ENCODE results near the gene C16orf82.
"Not testable (repeated sequence)": the region's sequence is repeated elsewhere in the genome, so short reads cannot be mapped to it uniquely, and the experiment has no call there.

The C16orf82 gene

DNA sequence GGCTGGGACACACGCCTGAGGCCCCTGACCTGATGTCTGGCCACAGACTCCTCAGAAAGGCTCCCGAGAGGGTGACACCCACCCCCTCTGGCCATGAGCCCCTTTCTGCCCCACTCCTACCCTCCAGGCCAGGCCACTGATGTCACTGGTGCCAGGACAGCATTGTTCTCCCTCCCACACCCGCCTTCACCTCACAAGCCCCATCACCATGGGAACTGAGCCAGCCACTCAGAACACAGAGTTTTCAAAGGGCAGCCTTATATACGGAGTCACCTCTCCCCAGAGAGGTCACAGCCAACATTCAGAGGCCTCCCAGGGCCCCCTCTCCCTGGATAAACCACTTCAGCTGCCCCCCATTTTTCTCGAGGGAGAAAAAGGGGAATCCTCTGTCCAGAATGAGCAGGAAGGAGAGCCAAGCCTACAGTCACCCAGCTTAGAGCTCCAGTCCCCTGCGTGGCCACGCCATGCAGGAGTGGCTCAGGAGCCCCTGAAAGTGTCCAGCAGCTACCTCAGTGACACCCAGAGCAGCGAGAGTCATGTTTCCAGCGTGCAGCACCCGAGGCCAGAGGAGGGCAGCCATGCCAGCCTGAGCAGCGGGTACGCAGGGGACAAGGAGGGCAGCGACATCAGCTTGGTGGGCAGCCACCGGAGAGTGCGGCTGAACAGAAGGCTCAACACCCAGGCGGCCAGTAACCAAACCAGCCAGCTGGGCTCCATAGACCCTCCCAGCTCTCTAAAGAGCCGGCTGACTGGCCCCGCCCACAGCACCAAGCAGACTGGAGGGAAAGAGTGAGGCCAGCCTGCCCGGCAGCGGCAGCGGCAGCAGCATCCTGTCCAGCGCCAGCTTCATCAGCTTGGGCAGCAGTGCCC, at the start of gene C16orf82:
Gene C16orf82 (plus strand): TSS at position 260 of the 870 bp plus-strand sequence.
- no peak for DNase-seq (ENCODE audit: low spot score)

DNA sequence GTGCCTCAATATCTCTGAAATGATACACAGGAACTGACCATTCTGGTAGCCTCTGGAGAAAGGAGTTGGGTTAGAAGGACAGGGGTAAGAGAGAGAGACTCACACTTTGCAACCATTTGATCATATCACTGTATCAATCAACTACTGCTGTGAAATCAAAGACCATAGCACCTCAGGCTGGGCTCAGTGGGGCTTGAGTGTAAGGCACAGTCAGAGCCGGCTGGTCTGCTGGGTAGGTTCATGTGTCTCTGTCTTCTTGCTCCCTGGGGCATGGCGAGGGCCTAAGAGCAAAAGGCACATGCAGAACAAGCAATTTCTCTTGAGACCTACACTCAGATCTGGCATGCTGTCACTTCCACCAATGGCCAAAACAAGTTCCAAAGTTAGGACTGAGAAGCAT, 46.7 kb upstream of the C16orf82 start:
- DNase-seq (ENCODE audit: low spot score), result no peak

DNA sequence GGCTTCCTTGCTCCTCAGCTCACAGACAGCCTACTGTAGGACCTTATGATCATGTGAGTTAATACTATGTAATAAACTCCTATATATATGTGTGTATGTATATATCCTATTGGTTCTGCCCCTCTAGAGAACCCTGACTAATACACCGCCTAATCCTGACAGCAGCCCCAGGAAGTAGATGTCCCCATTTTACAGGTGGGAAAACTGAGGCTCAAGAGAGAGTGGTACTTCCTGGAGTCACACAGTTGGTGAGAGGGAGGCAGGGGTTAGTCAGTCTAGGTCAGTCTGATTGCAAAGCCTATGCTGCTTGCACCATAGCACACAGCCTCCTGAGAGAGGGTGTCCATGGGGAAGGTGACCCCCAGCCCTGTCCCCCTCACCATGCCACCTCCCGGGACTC, 42.7 kb upstream of the C16orf82 start:
- no peak for DNase-seq (ENCODE audit: low spot score)

GRCh38 chr16:27025581-27025980, 41.1 kb upstream of the C16orf82 start:
- DNase-seq (ENCODE audit: low spot score), result no peak

- DNase-seq (ENCODE audit: low spot score), result no peak
Observed at GRCh38 chr16:27027971-27028370, 38.8 kb upstream of the C16orf82 start.

DNA sequence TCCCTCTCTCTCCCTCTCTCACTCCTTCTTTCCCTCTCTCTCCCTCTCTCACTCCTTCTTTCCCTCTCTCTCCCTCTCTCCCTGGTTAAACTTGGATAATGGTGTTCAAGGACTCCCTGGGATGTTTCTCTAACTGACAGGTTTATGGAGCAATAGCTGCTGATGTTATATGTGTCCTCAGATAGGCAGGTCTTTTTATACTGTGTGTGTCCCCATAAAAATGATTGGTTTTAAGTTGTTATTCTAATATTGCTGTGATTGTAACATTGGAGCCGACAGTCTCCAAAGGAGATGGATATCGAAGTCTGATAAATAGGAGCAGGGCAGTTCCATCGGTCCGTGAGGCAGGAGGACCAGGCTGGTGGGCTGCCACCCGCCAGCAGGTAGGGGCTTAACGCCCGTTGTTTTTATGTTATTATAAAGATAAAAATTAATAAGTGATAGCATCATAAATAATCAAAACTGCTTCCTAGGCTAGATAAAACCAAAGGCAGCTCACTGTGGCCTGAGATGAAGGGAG, 38.1 kb upstream of the C16orf82 start:
- no peak for DNase-seq (ENCODE audit: low spot score)

- no peak for DNase-seq (ENCODE audit: low spot score)
Observed at GRCh38 chr16:27029525-27029924, 37.2 kb upstream of the C16orf82 start.

- no peak for DNase-seq (ENCODE audit: low spot score)
Observed at GRCh38 chr16:27033281-27033979, 33.3 kb upstream of the C16orf82 start.

DNA sequence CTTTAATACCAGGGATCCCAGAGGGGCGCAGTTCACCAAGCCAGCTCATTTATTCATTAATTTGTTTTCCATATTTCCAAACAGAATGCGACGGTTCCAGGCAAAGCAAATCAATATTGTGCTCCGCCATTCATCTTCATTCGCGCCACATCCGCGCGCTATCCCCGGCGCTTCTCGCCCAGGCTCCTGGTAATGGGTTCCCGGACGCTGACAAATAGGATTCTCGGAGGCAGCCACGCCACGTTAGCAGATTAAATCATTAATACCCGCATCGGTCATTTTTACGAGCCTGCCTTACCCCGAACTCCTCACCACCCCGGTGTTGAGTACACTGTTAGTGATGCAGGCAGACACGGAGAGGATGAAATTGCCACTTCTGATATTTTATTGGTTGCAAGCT, 26.0 kb upstream of the C16orf82 start:
- DNase-seq (ENCODE audit: low spot score), result no peak

DNA sequence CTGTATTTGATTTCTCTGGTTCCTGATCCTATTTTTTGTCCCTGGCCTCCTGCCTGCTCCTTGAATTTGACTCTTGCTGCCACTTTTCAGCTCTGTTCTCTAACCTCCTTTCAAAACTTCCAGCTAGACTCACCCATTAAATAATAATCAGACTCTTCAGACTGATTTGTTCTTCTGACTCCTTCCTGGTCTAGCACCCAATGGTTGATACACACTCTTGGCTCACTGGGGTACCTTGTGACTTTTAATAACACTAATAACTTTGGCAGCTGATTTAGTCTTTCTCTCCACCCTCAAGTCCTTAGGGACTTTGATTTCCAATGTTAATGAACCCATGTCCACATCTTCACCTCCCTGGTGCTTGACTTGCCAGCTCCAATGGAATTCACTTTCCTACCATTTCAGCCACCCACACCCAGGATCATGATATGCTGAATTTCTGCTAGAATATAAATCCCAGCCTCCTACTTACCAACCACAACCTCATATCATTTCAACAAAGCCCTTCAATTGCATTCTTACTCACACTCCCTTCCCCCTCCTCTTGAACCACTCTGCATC, 19.7 kb upstream of the C16orf82 start:
- DNase-seq (ENCODE audit: low spot score), result no peak

DNA sequence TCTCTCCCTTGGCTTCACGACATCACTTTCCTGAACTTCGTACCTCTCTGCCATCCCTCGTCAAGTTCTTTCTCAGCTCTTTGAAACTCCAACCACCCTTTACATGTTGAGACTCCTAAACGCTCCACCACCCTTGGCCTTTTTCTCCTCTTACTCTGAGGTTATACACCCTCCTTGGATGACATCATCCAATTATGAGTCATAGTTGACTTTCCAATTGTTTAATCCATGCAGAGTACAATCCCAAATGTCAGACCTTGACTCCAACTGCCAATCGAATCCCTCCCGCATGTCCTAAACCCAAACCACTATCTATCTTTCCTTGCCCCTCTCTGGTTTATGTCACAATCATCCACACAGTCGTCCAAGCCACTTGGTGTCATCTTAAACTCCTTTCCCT, 18.4 kb upstream of the C16orf82 start:
- DNase-seq (ENCODE audit: low spot score), result peak; percentile 10

DNA sequence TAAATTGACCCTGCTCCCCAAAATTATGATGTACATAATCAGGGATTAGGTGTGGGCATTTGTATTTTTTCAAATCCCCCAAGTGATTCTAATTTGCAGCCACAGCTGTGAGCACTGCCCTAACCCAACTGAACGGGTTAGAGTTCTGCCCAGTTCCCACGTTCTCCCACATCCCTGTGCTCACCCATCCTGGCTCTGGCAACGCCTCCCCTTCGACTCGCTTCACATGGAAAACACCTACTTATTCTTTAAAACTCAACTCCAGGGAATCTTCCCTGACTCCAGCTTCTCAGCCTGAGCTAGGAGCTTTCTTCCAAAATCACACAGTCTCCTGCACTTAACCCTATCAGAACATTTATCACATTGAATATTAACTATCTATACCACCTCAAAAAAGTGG, 17.6 kb upstream of the C16orf82 start:
- no peak for DNase-seq (ENCODE audit: low spot score)

DNA sequence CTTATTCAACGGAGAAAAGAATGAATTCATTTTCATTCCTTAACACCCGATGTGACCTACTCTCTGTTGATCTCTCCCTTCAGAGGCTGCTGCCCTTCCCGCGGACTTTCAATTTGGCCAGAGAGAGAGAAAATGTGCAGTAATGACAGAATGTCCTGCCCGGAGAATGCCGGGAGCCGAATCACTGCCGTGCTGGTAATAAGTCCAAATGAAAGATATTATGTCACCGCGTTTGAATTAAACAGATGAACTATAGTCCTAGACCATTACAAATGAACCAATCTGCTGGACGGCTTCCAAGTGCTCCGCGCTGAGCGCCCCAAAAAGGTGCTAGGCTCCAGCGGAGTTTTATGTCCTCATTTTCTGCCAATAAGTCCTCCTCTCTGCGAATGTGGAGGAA, 14.7 kb upstream of the C16orf82 start:
- no peak for DNase-seq (ENCODE audit: low spot score)

DNA sequence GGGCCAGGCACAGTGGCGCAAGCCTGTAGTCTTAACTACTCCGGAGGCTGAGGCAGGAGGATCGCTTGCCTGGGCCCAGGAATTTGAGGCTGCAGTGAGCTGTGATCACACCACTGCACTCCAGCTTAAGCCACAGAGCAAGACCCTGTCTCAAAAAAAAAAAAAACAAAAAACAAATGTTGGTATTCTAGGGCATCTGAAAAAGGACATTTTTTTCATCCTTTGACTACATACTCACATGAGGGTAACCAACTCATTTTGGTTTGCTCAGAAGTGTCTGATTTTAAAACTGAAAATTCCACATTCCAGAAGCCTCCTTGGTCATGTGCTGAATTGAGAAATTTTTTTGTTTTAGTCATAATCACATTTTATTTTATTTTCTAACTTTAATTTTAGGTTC, 12.7 kb upstream of the C16orf82 start:
- no peak for DNase-seq (ENCODE audit: low spot score)

DNA sequence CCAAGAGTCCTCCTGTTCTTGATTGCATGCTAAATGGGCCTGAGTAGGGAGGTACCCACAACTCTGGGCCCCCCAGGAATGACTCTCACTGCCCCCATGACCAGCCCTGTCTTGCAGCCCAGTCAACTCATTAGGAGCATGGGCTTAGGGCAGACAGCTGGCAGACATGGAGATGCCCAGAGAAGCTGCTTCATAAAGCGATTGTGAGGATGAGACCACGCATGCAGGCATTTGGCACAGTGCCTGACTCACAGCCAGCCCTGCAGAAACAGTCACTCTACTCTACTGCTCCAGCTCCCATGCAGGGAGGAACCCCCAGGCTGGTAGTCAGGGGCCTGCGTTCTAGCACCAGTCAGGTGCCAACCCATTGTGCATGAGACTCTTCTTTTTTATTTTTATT, 8.4 kb upstream of the C16orf82 start:
- DNase-seq (ENCODE audit: low spot score), result no peak

GRCh38 chr16:27070776-27071175, 4.0 kb downstream of the C16orf82 start:
- DNase-seq (ENCODE audit: low spot score), result no peak

DNA sequence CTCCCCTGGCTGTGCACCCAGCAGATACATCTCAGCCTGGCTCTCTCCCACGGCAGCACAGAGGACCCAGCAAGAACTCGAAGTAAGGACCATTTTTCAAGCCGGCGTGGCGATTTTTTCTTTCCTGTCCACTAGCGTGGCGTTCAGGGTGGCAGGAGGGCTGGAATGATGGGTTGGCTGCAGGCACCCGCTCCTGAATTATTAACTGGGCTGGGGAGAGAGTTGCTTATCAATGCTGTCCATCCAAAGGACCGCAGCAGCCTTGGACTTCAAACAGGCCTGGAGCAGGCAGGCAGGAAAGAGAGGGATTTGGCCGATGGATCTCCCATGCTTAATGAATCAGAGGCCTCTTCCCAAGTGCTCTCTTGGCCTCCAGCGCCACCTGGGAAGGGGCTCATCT, 7.0 kb downstream of the C16orf82 start:
- no peak for DNase-seq (ENCODE audit: low spot score)

DNA sequence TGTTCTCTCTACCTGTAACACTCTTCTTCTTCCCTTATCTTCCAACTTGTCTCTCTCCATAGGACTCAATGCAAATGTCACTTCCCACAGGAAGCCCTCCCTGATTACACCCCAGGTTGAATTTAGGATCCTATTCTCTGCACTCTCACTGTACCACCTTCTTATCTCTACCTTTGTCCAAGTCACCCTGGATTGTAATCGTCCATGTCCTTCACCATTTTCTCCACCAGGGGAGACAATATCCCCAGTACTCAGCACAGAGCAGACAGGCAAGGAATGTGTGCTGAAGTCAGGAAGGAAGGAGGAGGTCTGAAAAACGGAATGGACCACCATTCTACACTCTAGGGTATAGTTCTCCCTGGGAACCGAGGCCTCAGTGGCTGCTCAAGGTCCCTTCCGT, 14.2 kb downstream of the C16orf82 start:
- peak; percentile 46 for DNase-seq (ENCODE audit: low spot score)

DNA sequence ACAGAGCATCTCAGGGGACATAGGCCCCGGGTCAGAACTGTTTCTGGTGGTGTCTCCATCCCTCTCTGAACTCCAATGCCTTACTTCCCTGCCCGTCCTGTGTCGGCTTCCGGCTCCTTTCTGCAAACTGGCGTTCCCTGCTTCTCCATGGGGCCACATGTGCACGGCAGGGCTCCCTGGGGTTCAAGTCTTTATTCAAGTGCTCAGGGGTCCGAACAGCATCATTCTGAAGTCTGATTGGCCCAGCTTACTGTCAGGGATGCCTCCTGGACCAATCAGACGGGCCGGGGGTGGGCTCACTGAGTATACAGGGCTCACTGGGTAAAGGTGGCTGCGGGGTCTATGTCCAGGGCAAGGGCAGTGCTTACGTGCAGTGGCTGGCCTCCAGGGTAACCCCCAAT, 17.1 kb downstream of the C16orf82 start:
- DNase-seq (ENCODE audit: low spot score), result peak; percentile 10

GRCh38 chr16:27084307-27085028, 17.7 kb downstream of the C16orf82 start:
- no peak for DNase-seq (ENCODE audit: low spot score)

DNA sequence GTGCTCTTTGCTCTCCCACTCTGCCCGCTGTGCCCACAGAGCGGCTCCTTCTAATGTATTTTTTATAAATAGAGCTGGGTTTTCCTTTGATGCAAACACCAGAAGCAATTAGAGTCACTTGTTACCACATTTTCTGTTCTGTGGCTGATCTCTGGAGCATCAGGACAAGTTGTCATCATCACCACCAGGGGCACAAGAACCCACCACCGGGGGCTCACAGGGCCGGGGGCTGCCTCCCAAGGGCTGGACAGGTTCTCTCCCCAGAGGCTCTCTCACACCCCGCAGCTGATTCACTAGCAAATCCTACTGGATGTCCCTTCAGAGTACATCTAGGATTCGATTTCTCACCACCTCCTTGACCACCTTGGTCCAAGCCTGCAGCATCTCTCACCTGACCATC, 18.5 kb downstream of the C16orf82 start:
- DNase-seq (ENCODE audit: low spot score), result no peak

DNA sequence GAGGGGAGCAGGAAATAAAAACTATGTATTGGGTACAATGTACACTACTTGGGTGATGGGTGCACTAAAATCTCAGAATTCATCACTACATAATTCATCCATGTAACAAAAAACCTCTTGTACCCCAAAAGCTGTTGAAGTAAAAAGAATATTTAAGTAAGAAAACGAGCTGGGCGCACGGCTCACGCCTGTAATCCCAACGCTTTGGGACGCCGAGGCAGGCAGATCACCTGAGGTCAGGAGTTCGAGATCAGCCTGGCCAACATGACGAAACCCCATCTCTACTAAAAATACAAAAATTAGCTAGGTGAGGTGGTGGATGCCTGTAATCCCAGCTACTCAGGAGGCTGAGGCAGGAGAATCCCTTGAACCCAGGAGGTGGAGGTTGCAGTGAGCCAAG, 19.3 kb downstream of the C16orf82 start:
- DNase-seq (ENCODE audit: low spot score), result not testable (repeated sequence)
